HG03135 (cell line): ENCODE data around the gene STUB1.

Experiments used
- ATAC-seq: cut with Tn5 transposase; IDR thresholded peaks from one replicate; pipeline ENCODE4 v1.9.1; 2021; ENCODE audit warnings: mild to moderate bottlenecking, moderate library complexity; ENCODE audit not compliant: unreplicated experiment

The STUB1 gene

GRCh38 chr16:679814-680624 is at the start of gene STUB1:
STUB1 (plus strand) TSS chr16:680410; CDS start chr16:680526, 116 bp downstream.
- peak; percentile 35 for ATAC-seq

GRCh38 chr16:630815-631405 is 49.3 kb upstream of the STUB1 start, which contains the start of gene WFIKKN1:
WFIKKN1 (plus strand) TSS chr16:630985; CDS start chr16:631254, 269 bp downstream.
- no peak for ATAC-seq

- ATAC-seq = no peak
These were observed 48.3 kb upstream of the STUB1 start for GRCh38 chr16:631808-632358.

- no peak for ATAC-seq
These were observed 47.5 kb upstream of the STUB1 start for GRCh38 chr16:632486-633335.

GRCh38 chr16:633336-634050 is 46.7 kb upstream of the STUB1 start:
- ATAC-seq = no peak

- ATAC-seq = no peak
These were observed 46.0 kb upstream of the STUB1 start for GRCh38 chr16:634051-634670.

- no peak for ATAC-seq
These were observed 45.2 kb upstream of the STUB1 start for GRCh38 chr16:634996-635395.

- no peak for ATAC-seq
These were observed 44.5 kb upstream of the STUB1 start for GRCh38 chr16:635573-636205.

- ATAC-seq = peak; percentile 69
These were observed 43.8 kb upstream of the STUB1 start, which contains the start of gene METTL26 for GRCh38 chr16:636206-637080. METTL26 (minus strand) TSS chr16:636305; CDS start chr16:636290, 15 bp downstream.

- no peak for ATAC-seq
These were observed 42.9 kb upstream of the STUB1 start for GRCh38 chr16:637081-638018.

- ATAC-seq = no peak
These were observed 42.1 kb upstream of the STUB1 start for GRCh38 chr16:638034-638543.

- no peak for ATAC-seq
These were observed 41.4 kb upstream of the STUB1 start for GRCh38 chr16:638836-639235.

- no peak for ATAC-seq
These were observed 39.6 kb upstream of the STUB1 start for GRCh38 chr16:640614-641013.

- ATAC-seq = no peak
These were observed 38.7 kb upstream of the STUB1 start, which contains the start of gene MCRIP2 for GRCh38 chr16:641326-642188. MCRIP2 (plus strand) TSS chr16:641828; CDS start chr16:641992, 164 bp downstream.

- ATAC-seq = no peak
These were observed 37.8 kb upstream of the STUB1 start for GRCh38 chr16:642189-643049.
